Left hindlimb (tissue), 1 donor: Measurements from ENCODE around the gene CTBP1.

Experiments
- DNase-seq: peaks from one replicate; pipeline ENCODE4 v3.0.0-alpha.2; 2018

CTBP1 gene

GRCh38 chr4:1193206-1194009 is 55.5 kb downstream of the CTBP1 start:
- no peak for DNase-seq

- peak; percentile 51 for DNase-seq
Measured at GRCh38 chr4:1192493-1193205, 56.3 kb downstream of the CTBP1 start.

- DNase-seq = peak; percentile 89
Measured at GRCh38 chr4:1192091-1192492, 56.8 kb downstream of the CTBP1 start.

GRCh38 chr4:1191621-1192020 is 57.3 kb downstream of the CTBP1 start:
- DNase-seq = no peak

- DNase-seq = no peak
Measured at GRCh38 chr4:1187182-1187581, 61.7 kb downstream of the CTBP1 start.

GRCh38 chr4:1183985-1184773 is 64.8 kb downstream of the CTBP1 start:
- DNase-seq = no peak

GRCh38 chr4:1182313-1182712 is 66.6 kb downstream of the CTBP1 start:
- no peak for DNase-seq

GRCh38 chr4:1180663-1181062 is 68.3 kb downstream of the CTBP1 start:
- no peak for DNase-seq

GRCh38 chr4:1179976-1180375 is 69.0 kb downstream of the CTBP1 start:
- DNase-seq = no peak

GRCh38 chr4:1179089-1179441 is 69.9 kb downstream of the CTBP1 start:
- no peak for DNase-seq

GRCh38 chr4:1178300-1179088 is 70.4 kb downstream of the CTBP1 start:
- no peak for DNase-seq

GRCh38 chr4:1177274-1178141 is 71.4 kb downstream of the CTBP1 start:
- DNase-seq = no peak

GRCh38 chr4:1176398-1177273 is 72.3 kb downstream of the CTBP1 start:
- DNase-seq = no peak

GRCh38 chr4:1175635-1176229 is 73.2 kb downstream of the CTBP1 start:
- no peak for DNase-seq

- DNase-seq = no peak
Measured at GRCh38 chr4:1174941-1175634, 73.8 kb downstream of the CTBP1 start.

GRCh38 chr4:1172971-1173757 is 75.8 kb downstream of the CTBP1 start:
- DNase-seq = no peak

GRCh38 chr4:1172228-1172851 is 76.6 kb downstream of the CTBP1 start, which contains the start of gene SPON2:
TSS of gene SPON2 (minus strand) at chr4:1172583.
- DNase-seq = no peak
